Adrenal gland (tissue), 5 donors: ENCODE measurements around the gene MTMR1.

Experiments
- CTCF ChIP-seq, 6 experiments: fragments of 450-650 bp in 4 of 6; fragments of 200-600 bp in 2 of 6; sonication (generic) in 1 of 6; IDR thresholded peaks; 1 replicate in 5 of 6; 2 replicates in 1 of 6; pipeline versions ENCODE4 v1.5.1 to v1.8.0; 2016 to 2021; ENCODE audit warnings: antibody characterized with exemption in 6 of 6, mild to moderate bottlenecking in 2 of 6, moderate library complexity in 1 of 6
- POLR2A ChIP-seq, 2 donors: fragments of 450-650 bp; IDR thresholded peaks; one replicate each; pipeline ENCODE4 v1.6.1; 2017; ENCODE audit warnings: antibody characterized with exemption in 2 of 2, mild to moderate bottlenecking in 2 of 2, moderate library complexity in 1 of 2
- donor health status: DM: no; HTN: no; CAD: no.

- TF ChIP-seq CTCF (IDR thresholded peaks at IDR 0.05) (no peak), POLR2A (IDR thresholded peaks at IDR 0.05) (no peak)
These were observed 73.3 kb downstream of the MTMR1 start for GRCh38 chrX:150766351-150767044.
